ENCODE measurements around the gene RFLNA.

RFLNA gene

DNA sequence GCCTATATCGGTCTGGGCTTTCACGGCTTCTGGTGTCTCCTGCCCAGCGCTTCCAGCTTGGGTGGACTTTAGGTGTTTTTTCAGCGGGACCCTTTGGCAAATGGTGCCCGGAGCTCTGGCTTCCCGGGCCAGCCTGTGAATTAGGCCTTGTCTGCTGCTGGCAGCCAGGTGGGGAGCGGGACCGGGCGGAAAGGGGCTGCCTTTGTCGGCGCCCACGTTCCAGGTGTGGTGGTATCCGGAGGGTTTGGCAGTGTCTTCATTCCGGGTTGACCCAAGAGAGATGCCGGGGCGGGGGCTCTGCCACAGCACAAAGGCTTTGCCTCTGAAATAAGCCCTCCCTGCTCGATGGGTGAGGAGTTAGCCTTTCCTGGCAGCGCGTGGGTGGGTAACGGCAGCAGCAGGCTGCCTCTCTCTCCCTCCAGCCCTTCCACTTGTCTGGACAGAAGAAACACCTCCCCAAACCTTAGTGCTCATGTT, 9.5 kb downstream of the RFLNA start:
- DNase-seq = no peak

DNA sequence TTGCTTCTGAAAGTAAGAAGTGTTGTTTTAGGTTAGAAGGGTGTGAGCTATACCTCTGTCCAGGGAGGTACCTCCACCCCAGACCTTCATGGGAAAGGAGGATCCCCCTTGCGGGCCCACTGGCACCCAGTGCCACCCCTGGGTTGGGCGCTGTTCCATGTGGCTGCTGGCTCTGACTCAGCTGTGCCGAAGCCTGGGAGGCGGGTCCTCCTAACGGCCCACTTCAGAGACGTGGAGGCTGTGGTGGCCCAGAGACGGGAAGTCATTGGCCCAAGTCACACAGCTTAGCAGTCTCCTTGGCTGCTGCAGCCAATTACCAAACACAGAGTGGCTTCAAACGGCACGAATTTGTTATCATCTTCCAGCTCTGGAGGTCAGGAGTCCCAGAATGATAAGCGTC, 10.2 kb downstream of the RFLNA start:
- DNase-seq = no peak

- no peak for DNase-seq
Measured at GRCh38 chr12:124305776-124306685, 11.1 kb downstream of the RFLNA start.

- no peak for DNase-seq
Measured at GRCh38 chr12:124306686-124307555, 12.0 kb downstream of the RFLNA start.

DNA sequence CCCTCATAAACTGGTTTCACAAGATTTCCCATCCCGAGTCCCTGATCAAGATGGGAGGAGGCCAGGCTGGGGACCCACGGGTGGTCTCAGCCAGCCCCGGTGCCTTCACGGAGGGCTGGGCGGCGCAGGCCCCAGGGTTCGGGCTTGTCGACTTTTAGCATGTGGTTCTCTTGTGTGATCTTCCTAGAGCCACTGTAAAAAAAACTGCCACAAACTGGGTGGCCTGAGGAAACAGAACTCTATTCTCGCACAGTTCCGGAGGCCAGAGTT, 12.6 kb downstream of the RFLNA start:
- DNase-seq = no peak

DNA sequence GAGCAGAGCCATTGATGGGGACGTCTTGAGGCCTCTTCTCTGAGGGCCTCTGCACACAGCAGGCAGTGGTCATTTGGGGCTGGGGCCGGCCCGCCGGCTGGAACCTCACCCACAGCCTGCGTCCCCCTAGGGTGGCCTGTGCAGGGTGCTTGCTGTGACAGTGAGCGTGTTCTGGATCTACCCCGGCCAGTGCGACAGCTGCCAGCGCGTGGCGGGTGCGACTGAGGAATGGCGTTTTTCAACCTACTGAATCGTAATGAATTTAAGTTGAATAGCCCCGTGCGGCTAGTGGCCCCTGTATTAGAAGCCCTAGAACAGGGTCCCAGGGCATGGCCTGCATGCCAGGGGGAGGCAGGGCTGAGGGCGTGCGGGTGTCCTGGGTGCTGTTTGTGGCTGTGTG, 13.8 kb downstream of the RFLNA start:
- no peak for DNase-seq

DNA sequence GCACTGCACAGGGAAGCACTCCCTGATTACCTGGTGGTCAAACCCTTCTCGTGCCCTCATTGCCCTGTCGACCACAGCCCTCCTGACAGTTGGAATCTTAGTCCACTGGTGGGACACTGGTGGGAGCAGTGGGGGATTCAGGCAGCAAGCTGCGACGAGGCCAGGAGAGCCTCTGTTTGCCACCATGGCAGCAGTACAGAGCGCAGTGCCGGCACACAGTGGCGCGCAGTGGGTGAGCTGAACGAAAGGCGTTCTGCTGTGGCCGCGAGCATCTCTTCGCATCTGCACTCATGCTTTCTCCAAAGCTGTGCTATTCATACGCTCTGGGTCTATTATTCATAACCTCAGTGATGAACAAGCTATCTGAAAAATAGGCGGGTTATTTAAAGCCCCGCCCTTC, 14.3 kb downstream of the RFLNA start:
- DNase-seq = no peak

GRCh38 chr12:124309744-124310143, 14.9 kb downstream of the RFLNA start:
- DNase-seq = no peak

DNA sequence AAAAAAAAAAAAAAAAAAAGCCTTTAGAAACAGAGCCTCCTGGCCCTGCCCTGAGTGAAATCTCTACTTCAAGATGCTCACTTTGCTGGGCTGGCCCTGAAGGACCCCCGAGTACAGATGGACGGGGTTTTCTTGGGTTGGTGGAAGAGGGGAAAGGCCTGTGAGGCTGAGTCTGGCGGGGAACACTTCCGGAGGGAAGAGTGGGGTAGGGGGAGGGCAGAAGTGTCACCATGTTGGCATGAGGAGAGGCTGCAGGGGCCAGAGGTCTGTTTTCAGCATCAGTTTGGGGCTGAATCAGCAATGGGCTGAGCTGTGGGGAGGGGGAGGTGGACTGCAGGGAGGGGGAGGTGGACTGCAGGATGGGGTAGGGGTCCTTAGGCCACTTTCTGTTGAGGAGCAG, 15.3 kb downstream of the RFLNA start:
- DNase-seq = no peak

- no peak for DNase-seq
Measured at GRCh38 chr12:124310785-124311184, 15.9 kb downstream of the RFLNA start.

DNA sequence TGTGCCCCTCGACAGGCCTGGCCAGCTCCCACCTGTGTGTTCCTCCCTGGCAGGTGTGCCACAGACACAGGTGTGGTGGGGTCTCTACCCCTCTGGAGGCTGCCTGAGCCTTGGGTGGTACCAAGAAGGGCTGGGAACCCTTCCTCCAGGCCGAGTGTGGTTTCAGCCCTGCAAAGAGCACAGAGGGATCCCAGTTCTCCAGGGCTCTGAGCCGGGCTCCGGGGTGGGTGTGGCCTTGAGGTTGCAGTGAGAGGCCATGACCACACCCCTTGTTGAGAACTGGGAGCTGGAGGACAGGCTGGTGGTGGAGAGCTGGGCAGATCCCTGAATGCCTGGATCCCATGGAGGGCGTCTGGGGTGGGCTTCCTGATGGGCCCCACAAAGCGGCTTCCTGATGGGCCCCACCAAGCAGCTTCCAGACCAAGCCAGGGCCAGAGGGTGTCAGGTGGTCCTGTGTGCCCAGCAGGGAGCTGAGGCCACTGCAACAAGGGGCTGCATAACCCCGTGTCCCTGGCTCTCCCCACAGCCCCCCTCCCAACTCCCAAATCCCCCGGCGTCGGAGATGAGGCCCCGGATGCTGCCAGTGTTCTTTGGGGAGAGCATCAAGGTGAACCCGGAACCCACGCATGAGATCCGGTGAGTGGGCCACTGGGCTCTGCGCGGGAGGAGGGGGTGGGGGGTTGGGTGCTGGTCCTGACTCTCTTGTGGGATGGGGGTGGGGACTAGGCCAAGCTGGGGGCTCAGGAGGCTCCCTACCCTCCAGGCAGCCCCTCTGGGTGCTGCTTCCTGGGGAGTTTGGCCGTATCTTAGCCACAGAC, 16.6 kb downstream of the RFLNA start:
- no peak for DNase-seq

GRCh38 chr12:124312601-124313000, 17.7 kb downstream of the RFLNA start:
- no peak for DNase-seq

- DNase-seq = no peak
Measured at GRCh38 chr12:124314207-124314606, 19.3 kb downstream of the RFLNA start.

- no peak for DNase-seq
Measured at GRCh38 chr12:124314766-124315165, 19.9 kb downstream of the RFLNA start.

DNA sequence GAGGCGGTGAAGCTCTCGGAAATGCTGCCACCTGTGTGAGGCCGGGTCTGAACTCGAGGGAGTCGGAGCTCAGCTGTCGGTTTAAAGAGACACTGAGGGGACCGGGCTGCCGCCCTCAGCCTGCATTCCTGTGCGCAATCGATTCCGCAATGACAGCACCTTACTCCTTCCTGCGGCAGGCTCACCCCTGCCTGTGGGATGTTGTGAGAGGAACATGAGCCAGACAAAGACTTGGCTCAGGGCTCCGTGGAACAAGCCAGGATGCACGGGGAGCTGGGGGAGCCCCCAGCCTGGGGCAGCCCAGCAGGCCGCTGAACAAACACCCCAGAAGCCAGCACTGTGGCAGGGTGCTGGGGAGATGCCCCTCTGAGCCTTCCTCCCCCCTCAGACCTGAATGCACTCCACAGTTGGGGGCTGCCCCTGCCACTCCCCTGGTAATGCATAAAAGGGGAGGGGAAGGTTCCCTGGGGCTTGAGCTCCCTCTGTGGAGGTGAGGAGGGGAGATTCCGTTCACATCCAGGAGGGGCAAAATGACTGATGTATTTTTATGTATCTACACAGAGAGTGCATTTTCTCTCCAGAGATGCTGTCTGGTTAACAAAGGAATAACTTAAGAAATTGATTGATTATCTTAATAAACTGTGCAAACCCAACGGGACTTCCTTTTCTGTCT, 20.6 kb downstream of the RFLNA start:
- no peak for DNase-seq

DNA sequence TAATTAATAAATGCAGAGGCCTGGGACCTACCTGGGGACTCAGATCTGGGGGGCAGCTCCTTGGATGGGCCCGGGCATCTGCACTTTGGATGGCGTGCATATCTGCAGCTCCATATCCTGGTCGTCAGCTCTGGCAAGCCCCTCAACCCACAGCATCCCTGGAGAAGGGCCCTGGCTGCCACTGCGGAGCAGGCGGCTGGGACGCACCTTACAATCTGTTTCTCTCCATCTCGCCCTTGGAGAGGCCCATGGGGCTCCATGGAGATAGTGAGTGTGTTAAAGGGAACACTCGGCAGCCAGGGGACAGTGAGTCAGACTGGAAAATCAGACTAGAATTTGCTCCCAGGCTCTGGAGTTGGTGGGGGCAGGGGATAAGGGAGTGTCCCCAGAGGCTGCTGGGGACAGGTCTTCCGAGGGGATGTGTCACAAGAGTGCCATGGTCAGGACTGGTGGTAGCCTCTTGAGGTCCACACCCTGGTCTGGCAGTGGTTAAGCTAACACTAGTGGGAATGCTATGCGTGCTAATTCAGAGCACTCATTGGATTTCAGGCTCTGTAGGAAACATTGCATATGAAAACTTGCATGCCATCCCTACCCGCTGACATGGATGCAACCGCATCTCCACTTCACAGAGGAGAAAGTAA, 21.5 kb downstream of the RFLNA start:
- no peak for DNase-seq

DNA sequence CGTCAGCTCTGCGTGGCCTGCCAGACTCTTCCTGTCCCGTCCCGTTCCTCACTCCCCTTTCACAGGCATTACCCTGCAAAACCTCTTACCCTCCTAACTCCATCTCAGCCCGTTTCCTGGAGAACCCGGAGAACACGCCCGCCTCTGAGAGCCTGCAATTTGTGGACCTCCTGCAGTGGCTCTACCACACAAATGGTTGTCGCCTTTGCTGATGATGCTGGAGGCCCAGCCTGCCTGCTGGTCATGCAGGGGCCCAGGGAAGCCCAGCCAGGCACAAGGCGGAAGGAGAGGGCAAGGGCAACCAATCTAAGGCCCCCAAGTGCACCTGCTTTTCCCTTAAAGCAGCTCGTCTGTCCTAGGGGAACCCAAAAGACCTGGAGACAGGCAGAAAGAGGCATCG, 22.5 kb downstream of the RFLNA start:
- DNase-seq = no peak

DNA sequence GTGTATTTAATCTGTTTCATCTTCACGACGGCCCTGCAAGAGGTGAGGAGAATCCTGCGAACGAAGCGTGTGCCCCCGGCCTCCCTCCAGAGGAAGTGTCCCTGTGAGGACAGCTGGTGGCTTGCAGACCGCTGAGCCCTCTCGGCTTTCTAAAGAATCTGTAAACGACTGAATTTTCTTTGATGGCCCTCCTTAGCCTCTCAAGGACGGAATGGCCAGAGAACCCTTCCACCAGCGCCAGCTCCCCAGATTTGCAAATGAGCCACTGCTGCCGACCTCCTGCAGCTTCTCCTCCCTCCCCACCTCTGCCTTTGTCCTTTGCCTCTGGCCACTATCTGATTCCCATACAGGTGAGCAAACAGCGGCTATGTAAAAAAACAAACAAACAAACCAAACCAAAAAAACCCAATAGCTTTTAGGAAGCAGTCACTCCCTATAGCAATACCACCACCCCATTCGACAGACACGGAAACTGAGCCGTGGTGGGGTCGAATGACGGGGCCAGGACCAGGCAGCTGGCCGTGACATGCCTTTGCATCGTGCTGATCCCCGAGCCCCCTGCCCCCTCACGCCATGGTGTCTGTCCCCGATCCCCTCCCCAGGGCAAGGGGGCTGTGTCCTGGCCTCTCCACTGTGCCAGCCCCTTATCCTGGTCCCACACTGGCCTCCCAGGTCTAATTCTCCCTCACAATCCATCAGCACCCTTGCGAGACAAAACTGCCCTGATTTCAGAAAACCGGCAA, 23.6 kb downstream of the RFLNA start:
- DNase-seq = no peak

DNA sequence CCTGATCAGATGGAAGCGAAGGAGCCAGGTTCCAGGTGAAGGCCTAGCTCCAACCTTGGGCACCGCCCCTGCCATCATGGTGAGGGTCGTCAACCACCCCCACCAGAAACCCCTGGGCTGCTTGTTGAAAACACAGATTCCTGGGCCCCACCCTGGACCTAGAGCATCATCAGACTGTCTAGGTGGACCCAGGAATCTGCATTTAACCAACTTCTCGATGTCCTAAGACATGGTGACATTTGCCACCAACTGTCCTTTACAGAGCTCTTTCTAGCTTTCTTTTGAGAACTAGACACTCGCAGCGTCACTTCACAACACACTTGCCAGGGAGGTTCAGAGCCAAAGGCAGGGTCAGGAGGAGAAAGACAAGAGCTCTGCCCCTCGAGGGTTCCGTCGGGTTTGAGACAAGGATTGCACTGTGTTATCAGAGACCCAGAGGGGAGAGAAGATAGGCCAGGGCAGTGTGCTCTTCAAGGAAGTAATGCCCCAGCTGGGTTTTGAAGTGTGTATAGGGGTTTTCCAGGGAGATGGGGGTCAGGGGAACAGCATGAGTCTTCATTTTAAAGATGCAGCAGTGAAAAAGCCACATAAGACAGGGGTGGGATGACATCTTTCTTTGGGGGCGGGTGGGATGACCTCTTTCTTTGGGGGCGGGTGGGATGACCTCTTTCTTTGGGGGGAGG, 24.6 kb downstream of the RFLNA start:
- DNase-seq = no peak

GRCh38 chr12:124321040-124321481, 26.2 kb downstream of the RFLNA start:
- no peak for DNase-seq

All from SHP77 treated with DMSO at 0.1 percent for 48 hours (cell line).